ENCODE measurements around the gene SLC38A9. TPM values are rescaled to one million over a fixed set of nuclear protein-coding genes. Genes with fewer than 3 reads are reported as not detected.

SLC38A9 gene
- total and polyA plus RNA-seq, 10 donors, result 7.9 to 45.0 (median 27.5) TPM

GRCh38 chr5:55580042-55580441 is 132.1 kb downstream of the SLC38A9 start:
- DNase-seq, result no peak
- Histone ChIP-seq H3K9me3 (no peaks in the 10 kb centered on the region), H3K27ac (no peak overlapping the region), H3K4me1 (peaks cover 0 to 19% (median 4%) of the 10 kb centered on the region in 6 donors), H3K36me3 (no peaks in the 10 kb centered on the region), H3K27me3 (replicated peaks in 1 of 7) (no peaks in the 10 kb centered on the region), H3K4me3 (no peak overlapping the region)
- 90 to 95% (median 92%) methylated on average over 6 of the region's 6 CpGs for WGBS, 5 donors
- TF ChIP-seq POLR2A (IDR thresholded peaks at IDR 0.05) (no peak), CTCF (IDR thresholded peaks at IDR 0.05 in 8 of 11, conservative IDR thresholded peaks at IDR 0.05 in 3 of 11) (no peak)
- intact Hi-C loops (cut with DNase I; ENCODE audit: low total_unique reads), result no loop called here

GRCh38 chr5:55578771-55579170 is 133.4 kb downstream of the SLC38A9 start:
- Histone ChIP-seq H3K27ac (no peak overlapping the region), H3K9me3 (no peaks in the 10 kb centered on the region), H3K36me3 (no peaks in the 10 kb centered on the region), H3K27me3 (replicated peaks in 1 of 7) (no peaks in the 10 kb centered on the region), H3K4me3 (no peak overlapping the region), H3K4me1 (peaks cover 0 to 19% (median 4%) of the 10 kb centered on the region in 6 donors)
- TF ChIP-seq POLR2AphosphoS5 (IDR thresholded peaks at IDR 0.05) (no peak), POLR2A (IDR thresholded peaks at IDR 0.05) (no peak), CTCF (IDR thresholded peaks at IDR 0.05 in 8 of 11, conservative IDR thresholded peaks at IDR 0.05 in 3 of 11) (no peak)
- intact Hi-C loops (cut with DNase I; ENCODE audit: low total_unique reads), result no loop called here
- DNase-seq, result no peak

GRCh38 chr5:55577353-55578060 is 134.6 kb downstream of the SLC38A9 start:
- H3K27ac ChIP-seq, result peak overlapping the region in 4 of 8 donors; percentile 41 to 49 (median 44)
- TF ChIP-seq CTCF (IDR thresholded peaks at IDR 0.05 in 8 of 11, conservative IDR thresholded peaks at IDR 0.05 in 3 of 11), result no peak
- TF ChIP-seq POLR2A (IDR thresholded peaks at IDR 0.05), result no peak
- no peak for TF ChIP-seq POLR2AphosphoS5 (IDR thresholded peaks at IDR 0.05)
- intact Hi-C loops (cut with DNase I; ENCODE audit: low total_unique reads), result no loop called here

GRCh38 chr5:55576661-55577060 is 135.5 kb downstream of the SLC38A9 start:
- intact Hi-C loops (cut with DNase I; ENCODE audit: low total_unique reads), result no loop called here
- H3K27ac ChIP-seq, result peak overlapping the region in 4 of 8 donors; percentile 41 to 49 (median 44)

More at GRCh38 chr5:55577353-55578060, 134.6 kb downstream of the SLC38A9 start:
- H3K27me3 ChIP-seq (replicated peaks in 1 of 7), result no peaks in the 10 kb centered on the region
- DNase-seq, result no peak
- 61 to 86% (median 72%) methylated on average over 6 of the region's 6 CpGs for WGBS, 5 donors
- no peaks in the 10 kb centered on the region for H3K36me3 ChIP-seq
- no peaks in the 10 kb centered on the region for H3K9me3 ChIP-seq
- H3K4me1 ChIP-seq, result peaks cover 0 to 17% (median 4%) of the 10 kb centered on the region in 6 donors
- H3K4me3 ChIP-seq, result no peak overlapping the region

More at GRCh38 chr5:55576661-55577060, 135.5 kb downstream of the SLC38A9 start:
- no peak for DNase-seq
- Histone ChIP-seq H3K27me3 (replicated peaks in 1 of 7) (no peaks in the 10 kb centered on the region), H3K36me3 (no peaks in the 10 kb centered on the region), H3K9me3 (no peaks in the 10 kb centered on the region), H3K4me1 (peaks cover 0 to 9% (median 1%) of the 10 kb centered on the region in 6 donors), H3K4me3 (no peak overlapping the region)
- no peak for TF ChIP-seq POLR2AphosphoS5 (IDR thresholded peaks at IDR 0.05)
- no peak for TF ChIP-seq POLR2A (IDR thresholded peaks at IDR 0.05)
- no peak for TF ChIP-seq CTCF (IDR thresholded peaks at IDR 0.05 in 8 of 11, conservative IDR thresholded peaks at IDR 0.05 in 3 of 11)
- WGBS, 5 donors, result 62 to 87% (median 73%) methylated on average over 2 of the region's 2 CpGs

Measured in spleen (tissue), 11 donors.